HepG2 (cell line): ENCODE data around the gene BTG4. TPM values are rescaled to one million over a fixed set of nuclear protein-coding genes. Genes with fewer than 3 reads are reported as not detected.

Experiments used
- ATAC-seq: fragments of 200-7000 bp; cut with Tn5 transposase; 3 replicates; pipeline ENCODE4 v1.9.1; 2020; ENCODE audit warnings: mild to moderate bottlenecking, moderate library complexity
- BruUV-seq: library from RNA; stranded (reverse); fragments of 400-500 nt; replicated peaks from 2 replicates; lab custom pipeline; 2021; lab: Mats Ljungman, UMichigan
- CTCF ChIA-PET: fragments of 300-600 bp; formaldehyde crosslinking; extraction: SDS; loops from one replicate; lab custom pipeline; 2021; ENCODE audit warnings: low total read pairs, inconsistent platforms, low intra/inter-chr PET ratio; lab: Yijun Ruan, JAX
- POLR2A ChIA-PET: fragments of 350-600 bp; sonication (Branson Sonifier 250); formaldehyde crosslinking; loops from one replicate; lab custom pipeline; 2020; ENCODE audit warnings: antibody characterized with exemption, inconsistent platforms; lab: Yijun Ruan, JAX
- DNase-seq: peaks from one replicate; pipeline ENCODE4 v3.0.0-alpha.2; 2015; ENCODE audit warnings: low spot score
- FAIRE-seq: peaks from 3 replicates; lab custom pipeline; 2011; peaks lifted over from hg19 to GRCh38; lab: Jason Lieb, UNC
- H2AFZ ChIP-seq: one replicate; pipeline ENCODE4 v1.6.1; 2011; ENCODE audit warnings: low read length, inconsistent platforms
- H3K27ac ChIP-seq: fragments of 300-600 bp; 3 replicates; pipeline ENCODE4 v1.8.0; 2011; ENCODE audit warnings: mixed run types, mild to moderate bottlenecking, mixed read lengths, low read length, inconsistent platforms; ENCODE audit not compliant: insufficient read depth; ENCODE audit errors: extremely low read length
- H3K27me3 ChIP-seq, 2 experiments: fragments of 200-600 bp in 1 of 2; 2 replicates in 1 of 2; 3 replicates in 1 of 2; pipeline versions ENCODE4 v1.6.0 to v1.8.0; 2011; ENCODE audit warnings: low read length in 2 of 2, mild to moderate bottlenecking in 2 of 2, moderate library complexity in 2 of 2, inconsistent platforms in 1 of 2; ENCODE audit not compliant: insufficient read depth in 2 of 2, control insufficient read depth in 1 of 2
- H3K36me3 ChIP-seq, 2 experiments: fragments of 200-600 bp in 1 of 2; replicated peaks in 1 of 2; 2 replicates in 1 of 2; 3 replicates in 1 of 2; pipeline versions ENCODE4 v1.5.1 to v1.8.0; 2011; ENCODE audit warnings: low read length in 2 of 2, inconsistent platforms in 1 of 2; ENCODE audit not compliant: insufficient read depth in 2 of 2, control insufficient read depth in 1 of 2
- H3K4me1 ChIP-seq: 2 replicates; pipeline ENCODE4 v1.5.1; 2012; ENCODE audit warnings: low read length, inconsistent platforms; ENCODE audit not compliant: insufficient read depth
- H3K4me2 ChIP-seq: 2 replicates; pipeline ENCODE4 v1.6.0; 2011; ENCODE audit warnings: low read depth, low read length, inconsistent platforms
- H3K4me3 ChIP-seq, 3 experiments: fragments of 200-600 bp in 1 of 3; sonication (generic), shearing (Covaris generic) in 1 of 3; replicated peaks in 1 of 3; 2 replicates each; pipeline ENCODE4 v1.5.1; 2011 to 2016; ENCODE audit warnings: low read length in 3 of 3, inconsistent platforms in 2 of 3, low read depth in 2 of 3, mild to moderate bottlenecking in 2 of 3, control low read depth in 1 of 3, mixed read lengths in 1 of 3; ENCODE audit not compliant: insufficient read depth in 1 of 3
- H3K79me2 ChIP-seq: one replicate; pipeline ENCODE4 v1.6.1; 2011; ENCODE audit warnings: low read length, inconsistent platforms; ENCODE audit not compliant: insufficient read depth
- H3K9ac ChIP-seq: 2 replicates; pipeline ENCODE4 v1.6.0; 2011; ENCODE audit warnings: mild to moderate bottlenecking, low read depth, low read length, inconsistent platforms; ENCODE audit not compliant: insufficient read depth
- H3K9me3 ChIP-seq: 2 replicates; pipeline ENCODE4 v1.5.1; 2012; ENCODE audit warnings: mild to moderate bottlenecking, low read length
- H4K20me1 ChIP-seq: 2 replicates; pipeline ENCODE4 v1.6.0; 2011; ENCODE audit warnings: inconsistent platforms, mild to moderate bottlenecking, low read length, moderate library complexity; ENCODE audit not compliant: insufficient read depth
- BORCS8-MEF2B ChIP-seq: sonication (generic); formaldehyde crosslinking; IDR thresholded peaks from 2 replicates; pipeline ENCODE4 v1.8.0; 2022; ENCODE audit warnings: mild to moderate bottlenecking, missing genetic modification reagents
- CEBPB ChIP-seq: IDR thresholded peaks from 2 replicates; pipeline ENCODE4 v1.6.1; 2011; ENCODE audit warnings: low read depth, low read length, improper control_type of control experiment, borderline replicate concordance
- FOSL2 ChIP-seq: sonication (generic); formaldehyde crosslinking; IDR thresholded peaks from 2 replicates; pipeline ENCODE4 v1.4.0; 2020; ENCODE audit warnings: missing genetic modification reagents
- FOXA3 ChIP-seq: IDR thresholded peaks from 2 replicates; pipeline ENCODE4 v1.6.1; 2016; ENCODE audit warnings: missing genetic modification reagents, missing compliant biosample characterization
- KAT8 ChIP-seq: IDR thresholded peaks from 2 replicates; pipeline ENCODE4 v1.6.1; 2016; ENCODE audit warnings: missing genetic modification reagents, missing compliant biosample characterization
- KDM5B ChIP-seq: sonication (generic); formaldehyde crosslinking; IDR thresholded peaks from 2 replicates; pipeline ENCODE4 v1.4.0; 2020; ENCODE audit warnings: missing genetic modification reagents, mild to moderate bottlenecking, borderline replicate concordance
- MAZ ChIP-seq, 2 experiments: sonication (generic) in 1 of 2; formaldehyde crosslinking in 1 of 2; IDR thresholded peaks; 2 replicates each; pipeline versions ENCODE4 v1.5.0 to v1.6.1; 2012 to 2020; ENCODE audit warnings: low read depth in 2 of 2, mild to moderate bottlenecking in 2 of 2, borderline replicate concordance in 1 of 2, improper control_type of control experiment in 1 of 2, low read length in 1 of 2, missing genetic modification reagents in 1 of 2, moderate library complexity in 1 of 2
- MNT ChIP-seq: fragments of 450-650 bp; IDR thresholded peaks from 2 replicates; pipeline ENCODE4 v1.6.1; 2016
- RBAK ChIP-seq: sonication (generic); formaldehyde crosslinking; IDR thresholded peaks from 2 replicates; pipeline ENCODE4 v1.5.1; 2020; ENCODE audit warnings: mild to moderate bottlenecking, missing genetic modification reagents
- ZNF329 ChIP-seq: sonication (generic); formaldehyde crosslinking; IDR thresholded peaks from 2 replicates; pipeline ENCODE4 v1.9.0; 2021; ENCODE audit warnings: low read depth, mild to moderate bottlenecking, missing genetic modification reagents
- WGBS: methylation state at CpG from one replicate; pipeline ENCODE4 v1.1.6; 2017; ENCODE audit warnings: low lambda C conversion rate; 5-methylcytosine and 5-hydroxymethylcytosine counted together
- in situ Hi-C: cut with HindIII; loops from 2 replicates; pipeline ENCODE4 v1.10.0; 2017; ENCODE audit warnings: low pct_unique_long_range_greater_than_20kb; ENCODE audit not compliant: extremely low pct_ligation_motif_present
- intact Hi-C: fragments of 100-400 bp; cut with micrococcal nuclease; formaldehyde crosslinking; loops from one replicate; pipeline ENCODE4 v1.10.0; 2022; ENCODE audit not compliant: unreplicated experiment
- polyA plus RNA-seq, 8 experiments: library from polyadenylated mRNA; depleted of rRNA in 3 of 8; stranded (reverse) in 7 of 8; unstranded in 1 of 8; fragments of >200 nt; fragmentation: Illumina TruSeq in 4 of 8; extraction: Trizol in 4 of 8; gene quantifications; 2 replicates each; pipeline versions ENCODE4 v1.2.1 to v1.2.3, GENCODE V29; 2011 to 2016; ENCODE audit warnings: low read depth in 4 of 8, missing spikeins in 1 of 8, mixed read lengths in 1 of 8; ENCODE audit not compliant: insufficient read depth in 1 of 8
- total RNA-seq, 5 experiments: library from RNA; depleted of rRNA; stranded (reverse); fragments of >200 nt; fragmentation: Illumina TruSeq; extraction: Trizol; gene quantifications; 2 replicates each; pipeline ENCODE4 v1.2.3, GENCODE V29; 2016; ENCODE audit warnings: low read depth in 1 of 5

Gene BTG4
- total and polyA plus RNA-seq, 2 of the 13 experiments (the other 11 are each of a cell fraction or from before 2014, with no cell fraction given), result not detected

- no peak for TF ChIP-seq ZNF329 (CRISPR knock-in tag)
- TF ChIP-seq, all 625 proteins: peak for 0
Measured at GRCh38 chr11:111539426-111540113, 27.4 kb upstream of the BTG4 start (continued).

- no peaks in the 10 kb centered on the region for H3K79me2 ChIP-seq
- ChIA-PET POLR2A (no interaction called here), CTCF (no interaction called here)
- H3K36me3 ChIP-seq, result no peaks in the 10 kb centered on the region
- H3K27ac ChIP-seq, result no peak overlapping the region
- FAIRE-seq (no peak), DNase-seq (peak; percentile 61), ATAC-seq (peak; percentile 56)
- H2AFZ ChIP-seq, result no peak overlapping the region
- H3K9ac ChIP-seq, result no peak overlapping the region
- intact Hi-C loops (no loop called here), in situ Hi-C loops (no loop called here)
- H4K20me1 ChIP-seq, result no peaks in the 10 kb centered on the region
- H3K9me3 ChIP-seq, result no peaks in the 10 kb centered on the region
- BruUV-seq, result no TSS peak
- peaks cover 34% of the 10 kb centered on the region for H3K4me1 ChIP-seq
- H3K4me2 ChIP-seq, result no peak overlapping the region
- H3K4me3 ChIP-seq, result no peak overlapping the region
- TF ChIP-seq BORCS8-MEF2B (no peak), CEBPB (peak; percentile 72), MNT (peak; percentile 17; the same call in 1 of the 2 replicates), MAZ (IDR thresholded peaks at IDR 0.05; ENCODE audit: borderline replicate concordance, low read depth, low read length) (no peak), MAZ (CRISPR knock-in tag; IDR thresholded peaks at IDR 0.05; ENCODE audit: low read depth) (no peak), FOXA3 (CRISPR knock-in tag) (0 out of 2 replicates have a peak, but pooled peaks have one; percentile 20), RBAK (CRISPR knock-in tag) (peak; percentile 96), KDM5B (no peak), KAT8 (CRISPR knock-in tag) (no peak), FOSL2 (CRISPR knock-in tag) (peak; percentile 60)
- H3K27me3 ChIP-seq, result peaks cover 7 to 45% of the 10 kb centered on the region in 2 experiments; a peak in 4 of 5 replicates
- 5% methylated on average over 1 of the region's 1 CpG for WGBS
Measured at GRCh38 chr11:111538407-111539114, 26.4 kb upstream of the BTG4 start.
